Smooth muscle cell (in vitro differentiated cells): Measurements from ENCODE around the gene ATP11A. TPM values are rescaled to one million over a fixed set of nuclear protein-coding genes. Genes with fewer than 3 reads are reported as not detected.

Experiments used
- DNase-seq: peaks from one replicate; lab custom pipeline; 2025; ENCODE audit not compliant: unreplicated experiment; lab: John Stamatoyannopoulos, UW
- H2AFZ ChIP-seq: fragments of 200-600 bp; sonication (generic); 2 replicates; pipeline ENCODE4 v1.6.0; 2016; ENCODE audit warnings: antibody characterized with exemption, low read depth, mild to moderate bottlenecking
- H3F3A ChIP-seq: fragments of 200-600 bp; sonication (generic); 2 replicates; pipeline ENCODE4 v1.6.0; 2017; ENCODE audit warnings: antibody characterized with exemption, low read depth
- H3K27ac ChIP-seq: fragments of 200-600 bp; sonication (generic); 2 replicates; pipeline ENCODE4 v1.5.1; 2016; ENCODE audit warnings: low read depth, mild to moderate bottlenecking
- H3K27me3 ChIP-seq: fragments of 200-600 bp; sonication (generic); 2 replicates; pipeline ENCODE4 v1.6.1; 2016; ENCODE audit warnings: low read depth, mild to moderate bottlenecking
- H3K36me3 ChIP-seq: fragments of 200-600 bp; sonication (generic); 2 replicates; pipeline ENCODE4 v1.5.1; 2016; ENCODE audit warnings: low read depth
- H3K4me1 ChIP-seq: fragments of 200-600 bp; sonication (generic); 2 replicates; pipeline ENCODE4 v1.5.1; 2016; ENCODE audit warnings: low read depth
- H3K4me2 ChIP-seq: fragments of 200-600 bp; sonication (generic); 2 replicates; pipeline ENCODE4 v1.6.0; 2016; ENCODE audit warnings: mild to moderate bottlenecking
- H3K4me3 ChIP-seq: fragments of 200-600 bp; sonication (generic); 2 replicates; pipeline ENCODE4 v1.5.1; 2016; ENCODE audit warnings: mild to moderate bottlenecking
- H3K79me2 ChIP-seq: fragments of 200-600 bp; sonication (generic); 2 replicates; pipeline ENCODE4 v1.6.0; 2016; ENCODE audit warnings: low read depth, mild to moderate bottlenecking
- H3K9ac ChIP-seq: fragments of 200-600 bp; sonication (generic); 2 replicates; pipeline ENCODE4 v1.6.0; 2016; ENCODE audit warnings: low read depth
- H3K9me3 ChIP-seq: fragments of 200-600 bp; sonication (generic); replicated peaks from 2 replicates; pipeline ENCODE4 v1.5.1; 2016; ENCODE audit warnings: low read depth
- H4K20me1 ChIP-seq: fragments of 200-600 bp; sonication (generic); 2 replicates; pipeline ENCODE4 v1.6.0; 2016; ENCODE audit warnings: low read depth
- CTCF ChIP-seq: fragments of 200-600 bp; sonication (generic); IDR thresholded peaks from 2 replicates; pipeline ENCODE4 v1.5.1; 2017; ENCODE audit warnings: borderline replicate concordance, mild to moderate bottlenecking, antibody characterized with exemption; ENCODE audit not compliant: insufficient read depth, poor library complexity, severe bottlenecking
- WGBS: methylation state at CpG from one replicate; pipeline ENCODE4 v1.1.7; 2016; ENCODE audit warnings: low lambda C conversion rate; 5-methylcytosine and 5-hydroxymethylcytosine counted together
- polyA plus RNA-seq: library from polyadenylated mRNA; unstranded; fragments of >200 nt; fragmentation: Nextera tagmentation; extraction: Ambion mirVana; gene quantifications from 2 replicates; pipeline ENCODE4 v1.2.1, GENCODE V29; 2016
- total RNA-seq: library from RNA; depleted of rRNA; stranded (reverse); fragments of >200 nt; gene quantifications from 2 replicates; pipeline ENCODE4 v1.2.3, GENCODE V29; 2014

The ATP11A gene
- total and polyA plus RNA-seq, 2 experiments from 2014 or later, result 6.5 to 7.5 TPM

- WGBS, result 92% methylated on average over 10 of the region's 10 CpGs
- Histone ChIP-seq H3K27ac (peak overlapping the region; percentile 41), H4K20me1 (peaks cover 10% of the 10 kb centered on the region), H2AFZ (no peak overlapping the region), H3K4me2 (peak overlapping the region; percentile 3), H3K4me1 (peaks cover 21% of the 10 kb centered on the region), H3K9me3 (no peaks in the 10 kb centered on the region), H3K27me3 (no peaks in the 10 kb centered on the region), H3K4me3 (no peak overlapping the region), H3K79me2 (peaks cover 21% of the 10 kb centered on the region), H3K9ac (no peak overlapping the region), H3F3A (peaks cover 4% of the 10 kb centered on the region), H3K36me3 (no peaks in the 10 kb centered on the region)
- no peak for TF ChIP-seq CTCF
- no peak for DNase-seq
Observed at GRCh38 chr13:112757759-112758086, 67.9 kb downstream of the ATP11A start.

DNA sequence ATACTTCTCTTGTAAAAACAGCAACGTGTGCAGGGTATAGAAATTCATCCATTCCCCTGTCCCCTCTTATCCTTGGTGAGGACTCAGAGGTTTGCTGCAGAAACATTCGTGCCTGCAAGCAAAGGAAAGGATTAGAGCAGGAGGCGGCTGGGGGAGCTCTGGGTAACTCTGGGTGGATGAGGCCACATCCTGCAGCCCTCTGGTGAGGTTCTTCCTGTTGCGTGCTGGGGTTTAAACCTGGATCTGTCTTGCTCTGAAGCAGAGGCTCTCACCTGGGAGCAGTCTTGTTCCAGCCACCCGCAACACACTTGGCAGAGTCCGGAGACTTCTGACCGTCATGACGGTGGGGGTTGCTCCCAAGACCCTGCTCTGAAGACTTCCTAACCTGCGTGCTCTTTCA lies 69.2 kb downstream of the ATP11A start:
- Histone ChIP-seq H3K9ac (no peak overlapping the region), H3K4me2 (no peak overlapping the region), H3K4me3 (no peak overlapping the region), H3K4me1 (peaks cover 21% of the 10 kb centered on the region), H3K79me2 (peaks cover 21% of the 10 kb centered on the region), H3F3A (peaks cover 10% of the 10 kb centered on the region), H4K20me1 (peaks cover 7% of the 10 kb centered on the region), H3K27me3 (no peaks in the 10 kb centered on the region), H3K27ac (no peak overlapping the region), H3K9me3 (no peaks in the 10 kb centered on the region), H3K36me3 (no peaks in the 10 kb centered on the region), H2AFZ (no peak overlapping the region)
- DNase-seq, result no peak
- 91% methylated on average over 9 of the region's 9 CpGs for WGBS
- no peak for TF ChIP-seq CTCF

DNA sequence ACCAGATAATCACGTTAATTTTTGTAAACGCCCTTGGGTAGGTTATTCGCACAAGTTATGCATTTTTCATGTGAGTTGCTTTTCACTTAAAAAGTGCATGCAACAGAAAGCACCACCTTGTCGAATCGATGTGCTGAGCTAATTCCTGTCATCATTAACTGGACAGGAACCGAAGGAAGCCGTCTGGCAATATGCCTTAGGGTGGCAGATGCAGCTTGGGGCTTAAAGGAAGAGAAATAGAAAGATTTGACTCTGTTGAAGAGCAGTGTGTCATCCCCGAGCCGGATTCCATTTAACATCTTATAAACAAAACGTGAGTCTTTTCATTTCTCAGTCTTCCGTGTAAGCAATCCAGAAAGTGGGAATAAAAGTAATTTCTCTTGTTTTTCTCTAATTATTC lies 70.0 kb downstream of the ATP11A start:
- Histone ChIP-seq H3K36me3 (no peaks in the 10 kb centered on the region), H4K20me1 (peaks cover 12% of the 10 kb centered on the region), H3K27ac (no peak overlapping the region), H3K9me3 (no peaks in the 10 kb centered on the region), H3K27me3 (no peaks in the 10 kb centered on the region), H3K4me3 (no peak overlapping the region), H3K9ac (no peak overlapping the region), H3K4me2 (no peak overlapping the region), H3K79me2 (peaks cover 21% of the 10 kb centered on the region), H3K4me1 (peaks cover 21% of the 10 kb centered on the region), H2AFZ (no peak overlapping the region), H3F3A (peaks cover 10% of the 10 kb centered on the region)
- 90% methylated on average over 11 of the region's 11 CpGs for WGBS
- no peak for DNase-seq
- no peak for TF ChIP-seq CTCF

GRCh38 chr13:112760435-112760834 lies 70.6 kb downstream of the ATP11A start:
- no peak overlapping the region for H2AFZ ChIP-seq
- H3K9me3 ChIP-seq, result no peaks in the 10 kb centered on the region
- H3K36me3 ChIP-seq, result no peaks in the 10 kb centered on the region
- H3K4me3 ChIP-seq, result no peak overlapping the region
- H3F3A ChIP-seq, result peaks cover 10% of the 10 kb centered on the region
- peaks cover 21% of the 10 kb centered on the region for H3K4me1 ChIP-seq
- DNase-seq, result no peak
- peaks cover 18% of the 10 kb centered on the region for H4K20me1 ChIP-seq
- 86% methylated on average over 3 of the region's 3 CpGs for WGBS
- no peaks in the 10 kb centered on the region for H3K27me3 ChIP-seq
- TF ChIP-seq CTCF, result no peak
- H3K27ac ChIP-seq, result no peak overlapping the region
- no peak overlapping the region for H3K4me2 ChIP-seq
- no peak overlapping the region for H3K9ac ChIP-seq
- H3K79me2 ChIP-seq, result peaks cover 21% of the 10 kb centered on the region
